Sigmoid colon (tissue), 4 donors: ENCODE results near the gene CCKAR.

ENCODE experiments used
- CTCF ChIP-seq, 4 experiments: fragments of 450-650 bp in 3 of 4; fragments of 200-600 bp in 1 of 4; IDR thresholded peaks; one replicate each; pipeline ENCODE4 v1.5.1; 2016 to 2019; ENCODE audit warnings: antibody characterized with exemption in 4 of 4, mild to moderate bottlenecking in 3 of 4, moderate library complexity in 2 of 4
- POLR2A ChIP-seq, 2 donors: fragments of 450-650 bp; IDR thresholded peaks; one replicate each; pipeline ENCODE4 v1.6.1; 2016; ENCODE audit warnings: antibody characterized with exemption in 2 of 2, mild to moderate bottlenecking in 2 of 2, moderate library complexity in 2 of 2
- POLR2AphosphoS5 ChIP-seq, 4 donors: sonication (generic); formaldehyde crosslinking; IDR thresholded peaks; one replicate each; pipeline ENCODE4 v1.6.1; 2017; ENCODE audit warnings: antibody characterized with exemption in 4 of 4

DNA sequence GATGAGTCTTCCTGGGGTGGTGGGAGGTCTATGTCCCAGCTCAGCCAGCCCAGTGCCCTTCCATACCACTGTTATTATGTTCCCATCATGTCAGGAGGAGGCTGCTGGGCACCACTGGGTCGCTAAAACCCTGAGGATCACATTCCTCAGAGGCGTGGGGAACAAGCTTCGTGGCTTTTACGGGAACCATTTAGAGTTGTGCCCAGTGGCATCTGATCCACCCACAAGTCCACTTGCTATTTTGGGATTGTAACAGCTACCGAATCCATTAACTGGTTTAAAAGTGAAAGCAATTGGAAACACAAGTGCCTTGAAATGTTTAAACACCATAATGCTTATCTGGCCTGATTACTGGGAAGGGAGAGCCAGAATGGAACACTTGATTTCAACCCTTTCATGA is 13.1 kb upstream of the CCKAR start:
- TF ChIP-seq CTCF (IDR thresholded peaks at IDR 0.05): no peak
- no peak for TF ChIP-seq POLR2A (IDR thresholded peaks at IDR 0.05)
- TF ChIP-seq POLR2AphosphoS5 (IDR thresholded peaks at IDR 0.05): no peak
